GM12892 (cell line): ENCODE data around the gene USP34.
"Not testable (repeated sequence)": the region's sequence is repeated elsewhere in the genome, so short reads cannot be mapped to it uniquely, and the experiment has no call there.

ENCODE experiments used
- DNase-seq: peaks from one replicate; pipeline ENCODE4 v3.0.0; 2011; ENCODE audit not compliant: insufficient read length
- FAIRE-seq: peaks from 2 replicates; lab custom pipeline; 2011; peaks lifted over from hg19 to GRCh38; lab: Jason Lieb, UNC
- POLR2A ChIP-seq: IDR thresholded peaks from 2 replicates; pipeline ENCODE4 v1.6.1; 2011; ENCODE audit warnings: low read depth, low read length, control low read depth
- POLR2AphosphoS5 ChIP-seq: IDR thresholded peaks from 2 replicates; pipeline ENCODE4 v1.6.1; 2011; ENCODE audit warnings: low read depth, low read length, control low read depth
- TAF1 ChIP-seq: IDR thresholded peaks from 2 replicates; pipeline ENCODE4 v1.6.1; 2011; ENCODE audit warnings: low read depth, mild to moderate bottlenecking, control low read depth, low read length, borderline replicate concordance

Gene USP34

GRCh38 chr2:61158356-61158955, 312.4 kb downstream of the USP34 start:
- TF ChIP-seq POLR2AphosphoS5 = no peak
- TF ChIP-seq POLR2A = no peak
- no peak for TF ChIP-seq TAF1
- FAIRE-seq = no peak
- no peak for DNase-seq

GRCh38 chr2:61157371-61158003, 313.4 kb downstream of the USP34 start:
- FAIRE-seq (no peak), DNase-seq (no peak)
- TF ChIP-seq POLR2AphosphoS5 (no peak), TAF1 (no peak), POLR2A (no peak)

- no peak for TF ChIP-seq POLR2A
- no peak for TF ChIP-seq TAF1
- TF ChIP-seq POLR2AphosphoS5 = no peak
- no peak for FAIRE-seq
- no peak for DNase-seq
Measured at GRCh38 chr2:61151436-61151835, 319.5 kb downstream of the USP34 start.

GRCh38 chr2:61149074-61149473, 321.8 kb downstream of the USP34 start:
- TF ChIP-seq POLR2AphosphoS5 (no peak), POLR2A (no peak), TAF1 (no peak)
- DNase-seq = no peak
- FAIRE-seq = no peak

- FAIRE-seq, DNase-seq: not testable (repeated sequence)
Measured at GRCh38 chr2:61148091-61148490, 322.8 kb downstream of the USP34 start.

- TF ChIP-seq POLR2AphosphoS5 (no peak), POLR2A (no peak), TAF1 (no peak)
- no peak for FAIRE-seq
- no peak for DNase-seq
Measured at GRCh38 chr2:61145990-61146389, 324.9 kb downstream of the USP34 start.

- peak; percentile 85 for DNase-seq
- peak; percentile 98 for FAIRE-seq
- TF ChIP-seq POLR2A (peak; percentile 80), TAF1 (no peak), POLR2AphosphoS5 (peak; percentile 80)
Measured at GRCh38 chr2:61144697-61145268, 326.1 kb downstream of the USP34 start.

GRCh38 chr2:61141151-61141550, 329.7 kb downstream of the USP34 start:
- TF ChIP-seq POLR2A = no peak
- FAIRE-seq = no peak
- no peak for DNase-seq

GRCh38 chr2:61138859-61139258, 332.0 kb downstream of the USP34 start:
- no peak for FAIRE-seq
- no peak for TF ChIP-seq POLR2A
- no peak for TF ChIP-seq TAF1
- no peak for TF ChIP-seq POLR2AphosphoS5
- no peak for DNase-seq
